Mesendoderm (in vitro differentiated cells): ENCODE measurements around the gene COMMD1. TPM values are rescaled to one million over a fixed set of nuclear protein-coding genes. Genes with fewer than 3 reads are reported as not detected.

Experiments used
- DNase-seq: peaks from one replicate; pipeline ENCODE4 v3.0.0; 2013
- H2AK5ac ChIP-seq: 2 replicates; pipeline ENCODE4 v1.6.1; 2013; ENCODE audit warnings: low read length, inconsistent platforms
- H2BK120ac ChIP-seq: 2 replicates; pipeline ENCODE4 v1.6.1; 2013; ENCODE audit warnings: low read depth, mild to moderate bottlenecking, low read length, moderate library complexity, mixed read lengths
- H2BK15ac ChIP-seq: replicated peaks from 2 replicates; pipeline ENCODE4 v1.6.1; 2013; ENCODE audit warnings: low read depth, mild to moderate bottlenecking, moderate library complexity
- H2BK5ac ChIP-seq: 2 replicates; pipeline ENCODE4 v1.6.1; 2013; ENCODE audit warnings: low read length, inconsistent platforms
- H3K18ac ChIP-seq: 2 replicates; pipeline ENCODE4 v1.6.1; 2013; ENCODE audit warnings: mild to moderate bottlenecking, low read length, mixed read lengths
- H3K23ac ChIP-seq: one replicate; pipeline ENCODE4 v1.6.1; 2013; ENCODE audit warnings: low read length
- H3K27ac ChIP-seq: 2 replicates; pipeline ENCODE4 v1.5.1; 2013; ENCODE audit warnings: low read depth, mild to moderate bottlenecking, inconsistent platforms, low read length, moderate library complexity
- H3K27me3 ChIP-seq: 2 replicates; pipeline ENCODE4 v1.6.1; 2013; ENCODE audit warnings: low read length, control low read depth, mild to moderate bottlenecking, inconsistent platforms; ENCODE audit not compliant: insufficient read depth, poor library complexity
- H3K36me3 ChIP-seq: 2 replicates; pipeline ENCODE4 v1.6.1; 2013; ENCODE audit warnings: low read length, inconsistent platforms; ENCODE audit not compliant: control insufficient read depth, insufficient read depth
- H3K4ac ChIP-seq: one replicate; pipeline ENCODE4 v1.6.1; 2013; ENCODE audit warnings: low read depth, mild to moderate bottlenecking, low read length, moderate library complexity
- H3K4me1 ChIP-seq: 2 replicates; pipeline ENCODE4 v1.6.1; 2013; ENCODE audit warnings: low read depth, low read length, inconsistent platforms; ENCODE audit not compliant: control insufficient read depth
- H3K4me2 ChIP-seq: 2 replicates; pipeline ENCODE4 v1.6.1; 2013; ENCODE audit warnings: low read length
- H3K4me3 ChIP-seq: 2 replicates; pipeline ENCODE4 v1.5.1; 2013; ENCODE audit warnings: mild to moderate bottlenecking, low read length
- H3K56ac ChIP-seq: one replicate; pipeline ENCODE4 v1.6.1; 2013; ENCODE audit warnings: low read length
- H3K79me1 ChIP-seq: 2 replicates; pipeline ENCODE4 v1.6.1; 2013; ENCODE audit warnings: low read length, inconsistent platforms
- H3K79me2 ChIP-seq: 2 replicates; pipeline ENCODE4 v1.6.1; 2013; ENCODE audit warnings: mild to moderate bottlenecking, low read length; ENCODE audit not compliant: control insufficient read depth, insufficient read depth
- H3K9ac ChIP-seq: 2 replicates; pipeline ENCODE4 v1.6.1; 2013; ENCODE audit warnings: low read length, inconsistent platforms
- H4K5ac ChIP-seq: one replicate; pipeline ENCODE4 v1.6.1; 2013; ENCODE audit warnings: low read length
- H4K8ac ChIP-seq: one replicate; pipeline ENCODE4 v1.6.1; 2013; ENCODE audit warnings: low read depth, mild to moderate bottlenecking, control low read depth, low read length, moderate library complexity
- WGBS: extraction: QIAGEN DNeasy Blood & Tissue Kit; methylation state at CpG from one replicate; pipeline ENCODE4 v1.1.7; 2013; ENCODE audit warnings: low lambda C conversion rate, missing lambda C conversion rate; ENCODE audit not compliant: insufficient coverage; ENCODE audit errors: extremely low coverage; 5-methylcytosine and 5-hydroxymethylcytosine counted together
- small RNA-seq: library from polyadenylated mRNA; stranded (forward); fragments of <200 nt; extraction: miRNeasy Mini kit (QIAGEN cat#:217004); gene quantifications from one replicate; pipeline ENCODE3, GENCODE V24; 2013; ENCODE audit not compliant: insufficient read depth

The COMMD1 gene

GRCh38 chr2:62178741-62179271 is 273.3 kb downstream of the COMMD1 start:
- no peak overlapping the region for H4K8ac ChIP-seq
- H2BK5ac ChIP-seq, result no peak overlapping the region
- no peaks in the 10 kb centered on the region for H3K79me2 ChIP-seq
- H2AK5ac ChIP-seq, result no peak overlapping the region
- no peak overlapping the region for H4K5ac ChIP-seq
- H3K18ac ChIP-seq, result no peak overlapping the region
- H3K27me3 ChIP-seq, result no peaks in the 10 kb centered on the region
- no peak overlapping the region for H3K9ac ChIP-seq
- H3K4me3 ChIP-seq, result no peak overlapping the region
- H3K79me1 ChIP-seq, result no peaks in the 10 kb centered on the region
- DNase-seq, result no peak
- H3K4me2 ChIP-seq, result no peak overlapping the region
- peaks cover 4% of the 10 kb centered on the region for H3K4me1 ChIP-seq
- no peaks in the 10 kb centered on the region for H3K36me3 ChIP-seq
- no CpG with 5 or more reads among the region's 5 CpGs for WGBS
- no peak overlapping the region for H2BK15ac ChIP-seq
- H3K27ac ChIP-seq, result no peak overlapping the region
- no peak overlapping the region for H3K56ac ChIP-seq
- H3K4ac ChIP-seq, result no peak overlapping the region
- no peak overlapping the region for H3K23ac ChIP-seq
- no peak overlapping the region for H2BK120ac ChIP-seq

- H3K56ac ChIP-seq, result no peak overlapping the region
- H2AK5ac ChIP-seq, result no peak overlapping the region
- no peaks in the 10 kb centered on the region for H3K79me2 ChIP-seq
- H3K27me3 ChIP-seq, result no peaks in the 10 kb centered on the region
- no peak overlapping the region for H3K23ac ChIP-seq
- H3K4me3 ChIP-seq, result no peak overlapping the region
- no peak overlapping the region for H2BK15ac ChIP-seq
- no peak overlapping the region for H3K18ac ChIP-seq
- DNase-seq, result no peak
- H3K79me1 ChIP-seq, result no peaks in the 10 kb centered on the region
- H3K4me2 ChIP-seq, result no peak overlapping the region
- no peak overlapping the region for H2BK5ac ChIP-seq
- H3K4me1 ChIP-seq, result peaks cover 4% of the 10 kb centered on the region
- WGBS, result no CpG with 5 or more reads among the region's 4 CpGs
- no peak overlapping the region for H4K8ac ChIP-seq
- H4K5ac ChIP-seq, result no peak overlapping the region
- H3K9ac ChIP-seq, result no peak overlapping the region
- no peaks in the 10 kb centered on the region for H3K36me3 ChIP-seq
- no peak overlapping the region for H2BK120ac ChIP-seq
- no peak overlapping the region for H3K27ac ChIP-seq
- H3K4ac ChIP-seq, result no peak overlapping the region
Measured at GRCh38 chr2:62180975-62181374, 275.5 kb downstream of the COMMD1 start.

- Histone ChIP-seq H3K23ac (no peak overlapping the region), H3K27ac (no peak overlapping the region), H3K27me3 (no peaks in the 10 kb centered on the region), H2BK120ac (no peak overlapping the region), H3K4me1 (peaks cover 4% of the 10 kb centered on the region), H4K8ac (no peak overlapping the region), H3K4me3 (no peak overlapping the region), H2BK5ac (no peak overlapping the region), H2AK5ac (no peak overlapping the region), H3K36me3 (no peaks in the 10 kb centered on the region), H4K5ac (no peak overlapping the region), H3K4me2 (no peak overlapping the region), H3K79me1 (no peaks in the 10 kb centered on the region), H3K9ac (no peak overlapping the region), H3K4ac (no peak overlapping the region), H3K18ac (no peak overlapping the region), H3K56ac (no peak overlapping the region), H3K79me2 (no peaks in the 10 kb centered on the region), H2BK15ac (no peak overlapping the region)
- no CpG with 5 or more reads among the region's 3 CpGs for WGBS
- no peak for DNase-seq
Measured at GRCh38 chr2:62181843-62182242, 276.4 kb downstream of the COMMD1 start.

- Histone ChIP-seq H3K4me2 (no peak overlapping the region), H2BK5ac (no peak overlapping the region), H2BK120ac (no peak overlapping the region), H3K79me1 (no peaks in the 10 kb centered on the region), H3K4me3 (no peak overlapping the region), H3K4me1 (peaks cover 4% of the 10 kb centered on the region), H3K27me3 (no peaks in the 10 kb centered on the region), H2AK5ac (no peak overlapping the region), H4K5ac (no peak overlapping the region), H3K9ac (no peak overlapping the region), H3K79me2 (no peaks in the 10 kb centered on the region), H3K18ac (no peak overlapping the region), H3K23ac (no peak overlapping the region), H3K4ac (no peak overlapping the region), H4K8ac (no peak overlapping the region), H3K36me3 (no peaks in the 10 kb centered on the region), H2BK15ac (no peak overlapping the region), H3K27ac (no peak overlapping the region), H3K56ac (no peak overlapping the region)
- no peak for DNase-seq
- no CpG with 5 or more reads among the region's 3 CpGs for WGBS
Measured at GRCh38 chr2:62184512-62185230, 279.2 kb downstream of the COMMD1 start.

Small RNA genes within 50 kb of the gene (small RNA-seq; reads per million reads assigned to genes)
- gene RF00019, result not detected
